Measurements from ENCODE around the gene S1PR4. TPM values are rescaled to one million over a fixed set of nuclear protein-coding genes. Genes with fewer than 3 reads are reported as not detected.
A peak's percentile ranks its signal among the peaks of the same experiment; 100 is the strongest.

S1PR4 gene
- total and polyA plus RNA-seq, 2 donors (not counting 1 experiment from before 2014, with no cell fraction given): 84.2 to 129 TPM

- Histone ChIP-seq H3K27me3 (replicated peaks in 1 of 4; ENCODE audit: control extremely low read depth in 1 of 4, control insufficient read depth in 3 of 4, insufficient read depth in 4 of 4, low read length in 3 of 4) (peaks cover 0 to 28% (median 12%) of the 10 kb centered on the region in 4 experiments), H3K4me2 (replicated peaks; ENCODE audit: low read depth, low read length, poor library complexity, severe bottlenecking) (peak overlapping the region; percentile 68), H3K9ac (ENCODE audit: low read length) (no peak overlapping the region), H4K20me1 (ENCODE audit: control insufficient read depth, insufficient read depth, low read length, poor library complexity, severe bottlenecking) (no peaks in the 10 kb centered on the region), H2AFZ (ENCODE audit: insufficient read depth, low read depth, low read length, poor library complexity, severe bottlenecking) (peak overlapping the region; percentile 40), H3K4me3 (ENCODE audit: control extremely low read depth in 1 of 5, extremely low read depth in 1 of 5, insufficient read depth in 1 of 5, low read depth in 2 of 5, low read length in 4 of 5) (no peak overlapping the region), H3K36me3 (replicated peaks in 1 of 2; ENCODE audit: control extremely low read depth in 1 of 2, control insufficient read depth in 1 of 2, extremely low read depth in 1 of 2, insufficient read depth in 2 of 2, low read length in 1 of 2) (no peaks in the 10 kb centered on the region), H3K79me2 (ENCODE audit: control insufficient read depth, insufficient read depth, low read length) (no peaks in the 10 kb centered on the region), H3K4me1 (ENCODE audit: control insufficient read depth in 2 of 2, insufficient read depth in 2 of 2, low read length in 2 of 2) (peaks cover 27% of the 10 kb centered on the region in 2 donors), H3K27ac (ENCODE audit: low read length in 2 of 2) (no peak overlapping the region), H3K9me3 (ENCODE audit: control extremely low read depth in 1 of 3, control insufficient read depth in 2 of 3, insufficient read depth in 1 of 3, low read length in 2 of 3) (no peaks in the 10 kb centered on the region)
- Mint-ChIP-seq H3K9me3 (ENCODE audit: insufficient read depth) (no peaks in the 10 kb centered on the region), H3K27ac (peak overlapping the region; percentile 80), H3K4me3 (peak overlapping the region; percentile 74), H3K27me3 (peaks cover 7% of the 10 kb centered on the region), H3K4me1 (peaks cover 26% of the 10 kb centered on the region)
- intact Hi-C loops (cut with micrococcal nuclease): no loop called here
- POLR2A ChIA-PET: interaction anchor here (0.6 kb wide), 2 partner anchors 33 to 172 kb away, joined by 3 to 4 read pairs; no protein-coding TSS in a partner anchor
- WGBS (ENCODE audit: insufficient coverage): under 1% methylated on average over 18 of the region's 24 CpGs
- DNase-seq (peak; percentile 76), ATAC-seq (ENCODE audit: low read depth) (peak; percentile 80)
- TF ChIP-seq, protein P1, sequence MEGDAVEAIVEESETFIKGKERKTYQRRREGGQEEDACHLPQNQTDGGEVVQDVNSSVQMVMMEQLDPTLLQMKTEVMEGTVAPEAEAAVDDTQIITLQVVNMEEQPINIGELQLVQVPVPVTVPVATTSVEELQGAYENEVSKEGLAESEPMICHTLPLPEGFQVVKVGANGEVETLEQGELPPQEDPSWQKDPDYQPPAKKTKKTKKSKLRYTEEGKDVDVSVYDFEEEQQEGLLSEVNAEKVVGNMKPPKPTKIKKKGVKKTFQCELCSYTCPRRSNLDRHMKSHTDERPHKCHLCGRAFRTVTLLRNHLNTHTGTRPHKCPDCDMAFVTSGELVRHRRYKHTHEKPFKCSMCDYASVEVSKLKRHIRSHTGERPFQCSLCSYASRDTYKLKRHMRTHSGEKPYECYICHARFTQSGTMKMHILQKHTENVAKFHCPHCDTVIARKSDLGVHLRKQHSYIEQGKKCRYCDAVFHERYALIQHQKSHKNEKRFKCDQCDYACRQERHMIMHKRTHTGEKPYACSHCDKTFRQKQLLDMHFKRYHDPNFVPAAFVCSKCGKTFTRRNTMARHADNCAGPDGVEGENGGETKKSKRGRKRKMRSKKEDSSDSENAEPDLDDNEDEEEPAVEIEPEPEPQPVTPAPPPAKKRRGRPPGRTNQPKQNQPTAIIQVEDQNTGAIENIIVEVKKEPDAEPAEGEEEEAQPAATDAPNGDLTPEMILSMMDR (IDR thresholded peaks at IDR 0.05): no peak
- no peak for TF ChIP-seq EZH2 (IDR thresholded peaks at IDR 0.05; ENCODE audit: borderline replicate concordance, insufficient read depth, low read depth, low read length, poor library complexity, severe bottlenecking)
- CTCF ChIA-PET: interaction anchor here (0.5 to 1.9 kb wide), 5 partner anchors 9 to 265 kb away, joined by 3 to 5 read pairs (median 3); no protein-coding TSS in a partner anchor
These were observed 45.4 kb upstream of the S1PR4 start for GRCh38 chr19:3132971-3133792.

DNA sequence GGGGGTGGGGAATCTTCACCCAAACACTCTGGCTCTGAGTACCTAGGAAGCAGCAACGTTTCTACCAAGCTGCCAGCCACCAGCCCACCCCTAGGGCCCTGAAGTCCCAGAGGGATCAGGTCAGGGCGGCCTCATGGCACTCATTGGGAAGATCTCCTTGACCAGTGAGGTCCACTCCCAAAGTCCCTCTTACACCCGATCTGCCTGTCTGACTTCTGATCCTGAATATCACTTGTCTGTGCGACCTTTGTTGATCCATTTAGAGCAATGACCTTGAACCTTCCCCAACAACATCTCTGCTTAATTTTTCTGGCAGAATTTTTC lies 44.8 kb upstream of the S1PR4 start:
- Histone ChIP-seq H3K27ac (ENCODE audit: low read length in 2 of 2) (no peak overlapping the region), H3K9me3 (ENCODE audit: control extremely low read depth in 1 of 3, control insufficient read depth in 2 of 3, insufficient read depth in 1 of 3, low read length in 2 of 3) (no peaks in the 10 kb centered on the region), H4K20me1 (ENCODE audit: control insufficient read depth, insufficient read depth, low read length, poor library complexity, severe bottlenecking) (no peaks in the 10 kb centered on the region), H3K4me1 (ENCODE audit: control insufficient read depth in 2 of 2, insufficient read depth in 2 of 2, low read length in 2 of 2) (peaks cover 27% of the 10 kb centered on the region in 2 donors), H3K27me3 (replicated peaks in 1 of 4; ENCODE audit: control extremely low read depth in 1 of 4, control insufficient read depth in 3 of 4, insufficient read depth in 4 of 4, low read length in 3 of 4) (peaks cover 0 to 28% (median 12%) of the 10 kb centered on the region in 4 experiments), H3K36me3 (replicated peaks in 1 of 2; ENCODE audit: control extremely low read depth in 1 of 2, control insufficient read depth in 1 of 2, extremely low read depth in 1 of 2, insufficient read depth in 2 of 2, low read length in 1 of 2) (no peaks in the 10 kb centered on the region), H3K79me2 (ENCODE audit: control insufficient read depth, insufficient read depth, low read length) (no peaks in the 10 kb centered on the region), H3K4me2 (replicated peaks; ENCODE audit: low read depth, low read length, poor library complexity, severe bottlenecking) (peak overlapping the region; percentile 68), H2AFZ (ENCODE audit: insufficient read depth, low read depth, low read length, poor library complexity, severe bottlenecking) (peak overlapping the region; percentile 40), H3K9ac (ENCODE audit: low read length) (no peak overlapping the region), H3K4me3 (ENCODE audit: control extremely low read depth in 1 of 5, extremely low read depth in 1 of 5, insufficient read depth in 1 of 5, low read depth in 2 of 5, low read length in 4 of 5) (no peak overlapping the region)
- ChIA-PET POLR2A (interaction anchor here (0.6 kb wide), 1 partner anchor 173 kb away, joined by 3 read pairs; no protein-coding TSS in a partner anchor), CTCF (interaction anchor here (0.6 to 1.0 kb wide), 3 partner anchors 32 to 171 kb away, joined by 3 read pairs; no protein-coding TSS in a partner anchor)
- H3K27ac Mint-ChIP-seq: peak overlapping the region; percentile 80
- 41% methylated on average over 3 of the region's 4 CpGs for WGBS (ENCODE audit: insufficient coverage)
- DNase-seq (no peak), ATAC-seq (ENCODE audit: low read depth) (no peak)
- intact Hi-C loops (cut with micrococcal nuclease): no loop called here
- TF ChIP-seq, protein P1 (IDR thresholded peaks at IDR 0.05): no peak
- TF ChIP-seq EZH2 (IDR thresholded peaks at IDR 0.05; ENCODE audit: borderline replicate concordance, insufficient read depth, low read depth, low read length, poor library complexity, severe bottlenecking): no peak
- peak overlapping the region; percentile 74 for H3K4me3 Mint-ChIP-seq
- H3K9me3 Mint-ChIP-seq (ENCODE audit: insufficient read depth): no peaks in the 10 kb centered on the region
- H3K4me1 Mint-ChIP-seq: peaks cover 26% of the 10 kb centered on the region
- H3K27me3 Mint-ChIP-seq: peaks cover 7% of the 10 kb centered on the region

All from B cell (primary cell).